NCI-H146 treated with DMSO at 0.1 percent for 48 hours (cell line): Measurements from ENCODE around the gene CYP4V2.

Experiments
- DNase-seq: peaks from one replicate; lab custom pipeline; 2025; ENCODE audit not compliant: unreplicated experiment; lab: John Stamatoyannopoulos, UW

Gene CYP4V2

DNA sequence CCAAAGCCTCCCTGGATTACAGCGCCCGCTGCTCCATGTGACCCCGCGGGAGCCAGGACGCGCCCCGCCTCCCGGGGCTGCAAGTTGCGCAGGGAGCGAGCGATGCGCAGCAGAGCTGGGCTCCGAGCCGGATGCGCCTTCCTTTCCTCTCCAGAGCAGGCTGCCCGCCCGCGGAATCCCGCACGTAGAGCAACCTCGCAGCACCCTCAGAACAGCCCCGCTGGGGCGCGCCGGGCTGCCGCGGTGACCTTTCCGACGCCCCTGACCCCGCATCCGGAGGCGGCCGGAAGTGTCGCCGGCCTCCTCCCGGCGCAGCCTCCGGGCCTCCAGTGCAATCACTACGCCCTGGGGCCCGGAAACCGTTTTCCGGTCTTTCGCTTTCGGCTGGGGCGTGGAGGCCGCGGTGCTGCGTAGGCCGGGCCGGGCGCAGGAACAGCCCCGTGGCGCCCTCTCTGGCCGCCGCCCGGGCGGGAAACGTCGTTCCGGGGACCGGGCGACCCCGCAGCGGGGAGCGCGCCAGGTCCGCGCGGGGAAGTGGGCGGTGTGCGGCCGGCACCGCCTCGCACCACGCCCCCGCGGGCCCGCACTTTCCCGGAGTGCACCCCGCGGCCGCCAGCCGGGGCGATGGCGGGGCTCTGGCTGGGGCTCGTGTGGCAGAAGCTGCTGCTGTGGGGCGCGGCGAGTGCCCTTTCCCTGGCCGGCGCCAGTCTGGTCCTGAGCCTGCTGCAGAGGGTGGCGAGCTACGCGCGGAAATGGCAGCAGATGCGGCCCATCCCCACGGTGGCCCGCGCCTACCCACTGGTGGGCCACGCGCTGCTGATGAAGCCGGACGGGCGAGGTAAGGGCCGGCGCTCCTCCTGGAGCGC, at the start of gene CYP4V2:
CYP4V2 (plus strand) TSS at position 368 of the 866 bp plus-strand sequence; CDS start at position 625, 257 bp downstream.
- peak; percentile 23 for DNase-seq

DNA sequence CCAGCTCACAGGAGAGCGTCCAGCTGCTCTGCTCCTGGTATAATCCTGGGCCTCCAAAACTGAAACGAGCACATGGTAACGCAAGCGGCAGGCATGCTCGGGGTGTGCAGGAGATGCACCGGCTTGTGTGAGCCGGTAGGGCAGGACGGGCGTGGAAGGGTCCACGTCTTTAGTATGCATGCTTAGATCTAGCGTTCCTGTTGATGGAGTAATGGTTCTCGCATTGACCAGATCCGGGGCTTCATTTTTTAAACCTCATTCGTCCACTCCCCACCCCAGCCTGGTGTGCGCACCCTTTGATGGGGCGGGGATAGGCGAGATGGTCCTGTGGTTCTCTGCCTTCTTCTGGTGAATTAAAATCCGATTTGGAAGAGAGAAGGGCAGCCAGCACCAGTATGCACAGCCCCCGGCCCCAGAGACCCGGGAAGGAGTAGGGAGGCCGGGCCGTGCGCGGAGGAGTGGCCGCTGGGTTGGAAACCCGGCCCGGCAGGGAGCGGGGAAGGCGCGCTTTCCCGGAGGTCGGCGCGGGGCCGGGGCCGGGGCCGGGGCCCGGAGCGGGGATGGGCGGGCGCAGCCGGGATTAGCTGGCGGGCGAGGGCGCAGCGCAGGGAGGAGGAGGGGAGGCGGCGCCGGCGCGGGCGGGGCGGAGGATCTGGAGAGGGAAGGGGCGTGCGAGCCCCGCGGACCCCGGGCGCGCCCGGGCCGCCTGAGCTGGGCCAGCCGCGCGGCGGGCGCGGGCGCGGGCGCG, 47.0 kb upstream of the CYP4V2 start:
- no peak for DNase-seq

DNA sequence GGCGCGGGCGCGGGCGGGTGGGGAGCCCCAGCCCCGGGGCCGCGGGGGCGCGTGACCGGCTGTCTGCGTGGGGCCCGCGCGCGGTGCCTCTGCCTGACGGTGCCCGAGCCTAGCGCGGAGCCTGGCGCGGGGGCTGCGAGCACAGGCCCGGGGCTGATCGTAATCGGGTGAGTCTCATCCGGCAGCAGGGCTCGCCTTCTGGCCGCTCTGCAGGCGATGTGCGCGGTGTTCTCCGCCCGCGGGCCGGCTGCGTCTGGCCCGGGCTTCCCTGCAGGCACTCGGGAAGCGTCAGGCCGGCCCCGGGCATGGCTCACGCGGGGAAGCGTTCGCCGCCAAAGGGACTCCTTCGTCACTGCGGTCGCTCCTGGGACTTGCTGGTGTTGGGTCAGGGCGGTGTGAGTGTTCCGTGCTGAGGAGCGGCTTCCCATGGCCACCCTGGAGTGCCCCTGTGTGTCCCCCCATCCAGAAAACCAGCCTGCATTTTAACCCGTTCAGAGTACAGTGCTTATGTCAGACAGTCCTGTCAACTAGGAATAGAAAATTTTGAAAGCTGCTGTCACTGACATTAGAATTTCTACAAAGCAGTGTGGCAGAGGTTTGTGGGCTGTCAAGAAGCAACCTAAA, 46.3 kb upstream of the CYP4V2 start:
- no peak for DNase-seq

GRCh38 chr4:186146458-186146857, 44.9 kb upstream of the CYP4V2 start:
- DNase-seq, result no peak

- no peak for DNase-seq
Measured at GRCh38 chr4:186148336-186148975, 42.9 kb upstream of the CYP4V2 start.

DNA sequence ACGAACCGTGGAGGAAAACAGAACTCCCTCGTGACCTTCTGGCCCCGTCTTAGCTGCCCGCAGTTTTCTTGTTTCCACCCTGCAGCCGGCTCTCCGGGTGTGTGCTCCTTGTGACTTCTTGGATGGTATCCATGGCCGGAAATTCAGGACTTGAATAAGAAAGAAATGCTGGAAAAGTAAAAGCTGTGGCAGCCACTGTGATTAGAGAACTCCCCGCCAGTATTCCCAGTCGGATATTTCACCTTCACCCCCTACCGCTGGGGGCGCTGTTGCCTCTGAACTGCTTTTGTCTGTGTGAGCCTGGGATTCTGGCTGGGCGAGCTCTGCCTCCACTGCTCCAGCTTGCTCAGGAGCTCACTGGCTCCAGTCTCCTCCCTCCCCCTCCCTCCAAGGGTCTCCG, 41.5 kb upstream of the CYP4V2 start:
- no peak for DNase-seq

- no peak for DNase-seq
Measured at GRCh38 chr4:186150926-186151325, 40.4 kb upstream of the CYP4V2 start.

- no peak for DNase-seq
Measured at GRCh38 chr4:186151499-186151898, 39.9 kb upstream of the CYP4V2 start.

DNA sequence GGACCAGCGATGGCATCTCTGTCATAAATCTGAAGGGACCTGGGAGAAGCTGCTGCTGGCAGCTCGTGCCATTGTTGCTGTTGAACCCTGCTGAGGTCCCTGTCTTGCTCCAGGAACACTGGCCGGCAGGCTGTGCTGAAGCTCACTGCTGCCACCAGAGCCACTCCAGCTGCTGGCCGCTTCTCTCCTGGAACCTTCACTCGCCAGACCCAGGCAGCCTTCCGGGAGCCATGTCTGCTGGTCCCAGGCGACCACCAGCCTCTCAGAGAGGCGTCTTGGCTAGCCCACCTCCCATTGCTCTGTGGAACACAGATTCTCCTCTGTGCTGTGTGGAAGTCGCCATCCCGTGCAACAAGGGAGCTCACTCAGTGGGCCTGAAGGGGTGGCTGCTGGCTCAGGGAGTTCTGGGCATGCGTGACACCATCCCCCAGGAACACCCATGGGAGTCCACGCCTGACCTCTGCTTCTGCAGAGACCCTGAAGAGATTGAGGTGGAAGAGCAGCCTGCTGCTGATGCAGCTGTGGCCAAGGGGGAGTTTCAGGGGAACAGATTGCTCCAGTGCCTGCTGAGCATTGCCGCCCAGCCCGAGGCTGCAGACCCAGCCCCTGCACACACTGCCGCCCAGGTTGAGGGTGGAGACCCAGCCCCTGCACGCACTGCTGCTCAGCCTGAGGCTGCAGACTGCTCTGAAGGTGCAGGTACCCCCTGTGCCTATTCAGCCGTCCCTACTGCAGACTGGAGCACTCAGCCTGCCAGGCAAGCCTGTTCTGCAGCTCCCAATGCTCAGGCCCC, 33.1 kb upstream of the CYP4V2 start:
- DNase-seq, result no peak

GRCh38 chr4:186158966-186159365, 32.4 kb upstream of the CYP4V2 start:
- DNase-seq, result no peak

GRCh38 chr4:186159613-186160012, 31.8 kb upstream of the CYP4V2 start:
- no peak for DNase-seq

DNA sequence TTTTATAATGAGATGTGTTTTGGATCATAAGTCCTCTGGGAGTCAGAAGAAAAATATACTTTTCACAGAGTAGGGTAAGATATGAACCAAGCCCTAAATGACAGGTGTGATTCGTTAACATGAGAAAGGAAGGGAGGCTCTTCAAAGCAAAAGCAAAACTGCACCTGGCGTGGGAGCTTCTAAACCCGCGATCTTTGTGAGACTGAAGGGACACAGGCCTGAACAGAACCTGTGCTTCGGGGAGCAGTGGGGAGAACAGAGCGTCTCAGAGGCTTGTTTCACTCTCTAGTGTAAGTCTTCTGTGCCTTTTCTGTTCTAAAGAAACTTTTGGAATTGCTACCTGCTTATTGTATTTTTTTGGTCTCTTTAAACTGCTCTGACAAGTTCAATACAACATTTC, 30.2 kb upstream of the CYP4V2 start:
- DNase-seq, result no peak

DNA sequence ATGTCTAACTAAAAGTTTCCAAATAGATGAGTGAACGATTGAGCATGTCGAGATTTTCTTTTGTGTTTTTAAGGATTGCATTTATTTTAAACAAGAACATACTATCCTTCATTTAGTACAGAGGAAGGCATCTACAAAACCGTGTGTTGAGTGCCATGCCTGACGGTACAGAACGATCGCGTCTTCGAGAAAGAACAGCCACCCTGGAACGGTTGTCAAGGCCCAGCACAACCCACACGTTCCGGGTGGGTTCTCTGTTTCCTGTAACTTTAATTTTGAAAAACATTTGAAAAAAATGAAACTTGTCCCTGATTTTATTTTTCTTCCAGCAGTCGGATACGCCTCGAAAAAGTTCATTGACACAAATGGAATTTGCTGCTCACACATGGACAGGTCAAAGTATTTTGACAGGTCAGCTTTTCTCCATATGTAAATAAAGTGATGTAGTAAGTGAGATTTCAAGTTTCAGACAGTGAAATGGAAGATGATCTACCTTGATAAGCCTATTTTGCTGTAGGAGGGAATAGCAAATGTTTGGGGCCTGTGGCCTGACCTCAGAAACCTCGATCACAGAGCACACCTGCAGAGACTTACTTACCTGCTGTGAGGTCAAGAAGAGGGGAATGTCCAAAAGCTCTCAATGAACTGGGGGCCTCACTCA, 24.4 kb upstream of the CYP4V2 start:
- no peak for DNase-seq

GRCh38 chr4:186167605-186168004, 23.8 kb upstream of the CYP4V2 start:
- no peak for DNase-seq

DNA sequence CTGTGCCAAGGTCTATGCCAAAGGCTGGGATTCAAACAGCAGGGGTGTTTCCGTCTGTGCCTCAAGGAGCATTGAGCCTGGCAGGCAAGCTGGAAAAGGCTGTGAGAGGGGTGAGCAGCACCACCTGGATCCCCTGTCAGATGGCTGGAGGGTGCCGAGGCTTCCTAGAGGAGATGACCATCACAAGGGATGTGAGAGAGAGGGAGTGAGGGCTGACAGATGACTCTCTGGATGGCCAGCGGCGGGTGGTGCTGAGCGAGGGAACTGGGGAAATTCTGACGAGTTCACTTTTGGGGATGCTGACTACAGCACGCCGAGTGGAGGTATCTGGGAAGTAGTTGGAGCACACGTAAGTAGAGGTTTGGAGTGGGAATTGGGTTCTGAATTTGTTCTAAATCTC, 22.6 kb upstream of the CYP4V2 start:
- no peak for DNase-seq

DNA sequence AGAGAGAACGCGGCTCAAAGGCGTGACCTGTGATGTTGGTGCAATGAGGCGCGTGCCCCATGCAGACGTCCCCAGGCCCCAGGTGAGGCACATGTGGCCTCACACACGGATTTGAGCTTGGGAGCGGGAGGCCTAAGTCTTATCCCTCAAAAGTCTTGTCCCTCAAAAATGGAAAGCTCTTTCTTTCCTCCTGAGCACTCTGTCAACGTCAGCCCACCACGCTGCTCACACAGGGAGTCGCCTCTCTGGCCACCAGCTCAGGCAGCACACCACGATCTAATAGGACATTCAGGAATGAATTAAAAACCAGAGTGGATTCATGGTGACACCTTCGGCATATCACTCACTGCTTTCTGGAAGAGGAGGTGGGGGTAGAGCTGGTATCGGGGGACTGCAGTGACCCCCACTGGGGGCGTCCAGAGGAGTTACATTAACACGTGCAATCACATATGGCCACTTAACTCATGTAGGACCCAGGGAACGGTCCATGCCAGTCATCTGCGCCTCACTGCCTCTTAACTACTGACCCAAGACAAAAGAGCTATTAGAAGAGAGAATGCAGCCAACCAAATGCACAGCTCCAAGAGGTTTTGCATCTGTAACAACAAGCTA, 21.9 kb upstream of the CYP4V2 start:
- DNase-seq, result no peak

DNA sequence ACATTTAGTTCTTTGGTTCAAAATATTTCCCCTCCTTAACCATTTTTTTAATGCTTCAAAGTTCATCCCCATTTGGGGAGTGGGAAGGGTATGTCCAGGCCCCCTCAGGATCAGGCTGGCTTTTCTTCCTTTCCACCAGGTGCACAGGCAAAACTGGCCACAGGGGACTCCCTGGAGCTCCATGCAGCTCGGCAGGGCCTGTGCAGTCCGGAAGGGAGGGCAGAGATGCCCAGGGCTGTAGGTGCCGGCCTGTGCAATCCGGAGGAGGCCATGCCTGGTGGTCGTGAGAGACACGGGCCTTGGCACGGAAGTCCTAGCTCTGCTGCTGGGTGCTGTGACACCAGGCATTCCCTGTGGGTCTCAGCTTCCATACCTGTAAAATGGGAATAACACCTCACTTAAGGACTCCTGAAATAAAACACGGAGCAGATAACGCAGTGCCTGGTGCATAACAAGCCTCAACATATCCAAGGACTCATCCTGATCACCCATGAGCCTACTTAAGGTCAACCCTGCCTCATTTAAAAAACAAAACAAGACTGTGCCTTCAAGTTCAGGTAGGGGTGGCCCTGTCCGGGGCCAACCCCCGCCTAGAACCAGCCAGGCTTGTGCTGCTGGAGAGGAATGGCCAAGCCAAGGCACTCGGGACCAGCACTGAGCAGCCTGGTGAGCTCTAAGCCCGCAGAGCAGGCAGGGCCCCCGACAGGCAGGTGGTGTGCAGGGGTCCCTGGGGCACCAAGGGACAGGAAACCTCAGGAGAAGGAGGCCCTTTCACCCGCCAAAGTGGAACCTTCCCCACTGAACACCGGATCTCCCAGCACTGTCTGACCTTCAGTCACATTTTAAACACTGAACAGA, 21.2 kb upstream of the CYP4V2 start:
- DNase-seq, result no peak

DNA sequence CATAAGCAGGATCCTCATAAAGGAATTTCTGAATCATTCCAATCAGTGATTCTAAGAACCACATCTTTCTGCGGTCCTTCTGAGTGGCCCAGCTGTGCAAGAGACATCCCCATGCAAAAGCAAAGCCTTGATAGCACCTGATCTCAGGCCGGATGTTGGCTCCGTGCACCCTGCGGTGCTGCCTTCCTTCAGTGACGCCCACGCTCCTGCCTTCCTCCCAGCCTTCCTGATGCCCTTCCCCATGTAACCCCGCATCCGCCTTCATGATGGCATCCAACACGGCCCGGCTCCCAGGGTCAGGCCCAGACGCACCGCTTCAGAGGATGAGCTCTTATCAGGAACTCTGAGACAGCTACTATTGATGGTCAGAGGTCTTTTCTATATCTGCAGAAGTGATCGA, 20.4 kb upstream of the CYP4V2 start:
- DNase-seq, result no peak

GRCh38 chr4:186172546-186172945, 18.8 kb upstream of the CYP4V2 start:
- DNase-seq, result no peak
